NCI-H2107 treated with DMSO at 0.1 percent for 48 hours (cell line): ENCODE measurements around the gene ATP8A2.

Experiments used
- DNase-seq: peaks from one replicate; lab custom pipeline; 2025; ENCODE audit not compliant: unreplicated experiment; lab: John Stamatoyannopoulos, UW

ATP8A2 gene

GRCh38 chr13:25679936-25680335, 308.2 kb downstream of the ATP8A2 start:
- DNase-seq = no peak

- DNase-seq = no peak
These were observed 310.5 kb downstream of the ATP8A2 start for GRCh38 chr13:25682276-25682675.

GRCh38 chr13:25683056-25683455, 311.3 kb downstream of the ATP8A2 start:
- DNase-seq = no peak

GRCh38 chr13:25683662-25684370, 312.0 kb downstream of the ATP8A2 start:
- DNase-seq = no peak

- DNase-seq = no peak
These were observed 312.7 kb downstream of the ATP8A2 start for GRCh38 chr13:25684491-25684890.

- DNase-seq = peak; percentile 90
These were observed 315.2 kb downstream of the ATP8A2 start for GRCh38 chr13:25686831-25687470.

GRCh38 chr13:25687471-25688225, 315.9 kb downstream of the ATP8A2 start:
- DNase-seq = peak; percentile 80

- no peak for DNase-seq
These were observed 316.8 kb downstream of the ATP8A2 start for GRCh38 chr13:25688536-25688935.

GRCh38 chr13:25689539-25689938, 317.8 kb downstream of the ATP8A2 start:
- no peak for DNase-seq

GRCh38 chr13:25690582-25690981, 318.8 kb downstream of the ATP8A2 start:
- no peak for DNase-seq

GRCh38 chr13:25691654-25692053, 319.9 kb downstream of the ATP8A2 start:
- DNase-seq = peak; percentile 60

GRCh38 chr13:25692099-25692498, 320.3 kb downstream of the ATP8A2 start:
- DNase-seq = no peak

- DNase-seq = no peak
These were observed 327.3 kb downstream of the ATP8A2 start for GRCh38 chr13:25699056-25699455.

- DNase-seq = no peak
These were observed 327.8 kb downstream of the ATP8A2 start for GRCh38 chr13:25699600-25699999.

GRCh38 chr13:25701304-25701703, 329.5 kb downstream of the ATP8A2 start:
- no peak for DNase-seq

- no peak for DNase-seq
These were observed 330.6 kb downstream of the ATP8A2 start for GRCh38 chr13:25702386-25702785.

- no peak for DNase-seq
These were observed 336.0 kb downstream of the ATP8A2 start for GRCh38 chr13:25707726-25708125.

- DNase-seq = no peak
These were observed 336.5 kb downstream of the ATP8A2 start for GRCh38 chr13:25708268-25708667.

- no peak for DNase-seq
These were observed 337.3 kb downstream of the ATP8A2 start for GRCh38 chr13:25709088-25709487.

- DNase-seq = no peak
These were observed 344.0 kb downstream of the ATP8A2 start for GRCh38 chr13:25715760-25716159.

GRCh38 chr13:25717666-25718197, 346.0 kb downstream of the ATP8A2 start:
- no peak for DNase-seq

GRCh38 chr13:25719666-25720065, 347.9 kb downstream of the ATP8A2 start:
- no peak for DNase-seq
